PC-9 (cell line): Measurements from ENCODE around the gene CCDC124. TPM values are rescaled to one million over a fixed set of nuclear protein-coding genes. Genes with fewer than 3 reads are reported as not detected.

Source experiments
- BruUV-seq: library from RNA; stranded (reverse); fragments of 400-500 nt; replicated peaks from 2 replicates; lab custom pipeline; 2021; lab: Mats Ljungman, UMichigan
- CTCF ChIA-PET: fragments of 300-600 bp; sonication (Branson Sonifier 250); formaldehyde crosslinking; loops from one replicate; lab custom pipeline; 2022; ENCODE audit warnings: antibody characterized with exemption; lab: Charles Lee
- POLR2A ChIA-PET: fragments of 300-600 bp; sonication (Branson Sonifier 250); formaldehyde crosslinking; loops from one replicate; lab custom pipeline; 2022; ENCODE audit warnings: antibody characterized with exemption; ENCODE audit not compliant: unreplicated experiment; lab: Charles Lee
- DNase-seq, 2 experiments: peaks; one replicate each; pipeline versions ENCODE4 v3.0.0 to v3.0.0-alpha.2; 2015 to 2022; ENCODE audit warnings: mixed read lengths in 1 of 2
- H2AFZ ChIP-seq: fragments of 200-600 bp; sonication (generic); 2 replicates; pipeline ENCODE4 v1.8.1; 2017; ENCODE audit warnings: antibody characterized with exemption
- H3F3A ChIP-seq: fragments of 200-600 bp; sonication (generic); 2 replicates; pipeline ENCODE4 v1.8.1; 2017; ENCODE audit warnings: antibody characterized with exemption, mild to moderate bottlenecking, low read depth; ENCODE audit not compliant: insufficient read depth
- H3K27ac ChIP-seq: fragments of 200-600 bp; sonication (generic); 2 replicates; pipeline ENCODE4 v1.6.1; 2016; ENCODE audit warnings: mixed run types
- H3K27me3 ChIP-seq: fragments of 200-600 bp; sonication (generic); 2 replicates; pipeline ENCODE4 v1.6.1; 2016; ENCODE audit warnings: low read depth, mixed run types; ENCODE audit not compliant: insufficient read depth
- H3K36me3 ChIP-seq: fragments of 200-600 bp; sonication (generic); 2 replicates; pipeline ENCODE4 v1.6.1; 2016; ENCODE audit warnings: low read depth, mixed run types
- H3K4me1 ChIP-seq: fragments of 200-600 bp; sonication (generic); replicated peaks from 2 replicates; pipeline ENCODE4 v1.6.1; 2016; ENCODE audit warnings: mixed run types; ENCODE audit not compliant: insufficient read depth
- H3K4me2 ChIP-seq: fragments of 200-600 bp; sonication (generic); 2 replicates; pipeline ENCODE4 v1.6.1; 2017; ENCODE audit warnings: mixed run types
- H3K4me3 ChIP-seq: fragments of 200-600 bp; sonication (generic); 2 replicates; pipeline ENCODE4 v1.6.1; 2016; ENCODE audit warnings: mixed run types
- H3K79me2 ChIP-seq: fragments of 200-600 bp; sonication (generic); 2 replicates; pipeline ENCODE4 v1.6.1; 2017; ENCODE audit warnings: low read depth, mixed run types
- H3K9me2 ChIP-seq: fragments of 200-600 bp; sonication (generic); 2 replicates; pipeline ENCODE4 v1.8.1; 2017; ENCODE audit warnings: mild to moderate bottlenecking; ENCODE audit not compliant: insufficient read depth
- H3K9me3 ChIP-seq: fragments of 200-600 bp; sonication (generic); 2 replicates; pipeline ENCODE4 v1.8.1; 2016; ENCODE audit warnings: low read depth; ENCODE audit not compliant: insufficient read depth
- H4K20me1 ChIP-seq: fragments of 200-600 bp; sonication (generic); 2 replicates; pipeline ENCODE4 v1.8.1; 2017; ENCODE audit not compliant: insufficient read depth
- EZH2 ChIP-seq: fragments of 200-600 bp; sonication (generic); IDR thresholded peaks from 2 replicates; pipeline ENCODE4 v1.8.0; 2017; ENCODE audit warnings: antibody characterized with exemption, low read depth
- intact Hi-C: fragments of 100-400 bp; cut with micrococcal nuclease; formaldehyde crosslinking; loops from one replicate; pipeline ENCODE4 v1.10.0; 2022; ENCODE audit not compliant: unreplicated experiment
- total RNA-seq: library from RNA; stranded (reverse); gene quantifications from 2 replicates; pipeline ENCODE4 v1.2.3, GENCODE V29; 2021
- TF ChIP-seq, protein P1 (sequence below): fragments of 200-600 bp; sonication (generic); conservative IDR thresholded peaks from 2 replicates; pipeline ENCODE4 v1.6.1; 2017; ENCODE audit warnings: mixed run types, antibody characterized with exemption, mild to moderate bottlenecking, moderate library complexity

CCDC124 gene
- total RNA-seq, 1 experiment from 2014 or later: 118 TPM

DNA sequence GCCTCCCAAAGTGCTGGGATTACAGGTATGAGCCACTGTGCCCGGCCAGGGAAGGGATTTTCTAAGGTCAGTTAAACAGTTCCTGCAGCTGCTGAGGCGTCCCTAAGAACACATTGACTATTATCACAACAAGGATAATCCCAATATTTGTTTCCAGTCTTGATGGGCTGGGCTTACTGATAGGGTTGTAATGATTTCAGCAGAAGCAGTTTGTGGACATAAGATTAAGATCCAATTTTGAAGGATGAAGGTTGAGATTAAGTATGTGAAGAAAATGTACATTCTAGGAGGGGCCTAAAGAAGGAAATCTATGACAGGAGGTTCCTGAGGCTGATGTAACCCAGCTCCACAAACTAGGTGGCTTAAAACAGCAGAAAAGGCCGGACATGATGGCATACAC, 10.7 kb upstream of the CCDC124 start:
- no peaks in the 10 kb centered on the region for H3K36me3 ChIP-seq
- H3K79me2 ChIP-seq: no peaks in the 10 kb centered on the region
- H3K27ac ChIP-seq: no peak overlapping the region
- CTCF ChIA-PET: no interaction called here
- no peaks in the 10 kb centered on the region for H3K27me3 ChIP-seq
- peaks cover 27% of the 10 kb centered on the region for H3F3A ChIP-seq
- H3K9me2 ChIP-seq: no peaks in the 10 kb centered on the region
- no peak overlapping the region for H2AFZ ChIP-seq
- no peaks in the 10 kb centered on the region for H4K20me1 ChIP-seq
- H3K4me3 ChIP-seq: no peak overlapping the region
- no peaks in the 10 kb centered on the region; the same call in 1 of the 2 replicates for H3K9me3 ChIP-seq
- TF ChIP-seq EZH2: no peak
- TF ChIP-seq, protein P1, sequence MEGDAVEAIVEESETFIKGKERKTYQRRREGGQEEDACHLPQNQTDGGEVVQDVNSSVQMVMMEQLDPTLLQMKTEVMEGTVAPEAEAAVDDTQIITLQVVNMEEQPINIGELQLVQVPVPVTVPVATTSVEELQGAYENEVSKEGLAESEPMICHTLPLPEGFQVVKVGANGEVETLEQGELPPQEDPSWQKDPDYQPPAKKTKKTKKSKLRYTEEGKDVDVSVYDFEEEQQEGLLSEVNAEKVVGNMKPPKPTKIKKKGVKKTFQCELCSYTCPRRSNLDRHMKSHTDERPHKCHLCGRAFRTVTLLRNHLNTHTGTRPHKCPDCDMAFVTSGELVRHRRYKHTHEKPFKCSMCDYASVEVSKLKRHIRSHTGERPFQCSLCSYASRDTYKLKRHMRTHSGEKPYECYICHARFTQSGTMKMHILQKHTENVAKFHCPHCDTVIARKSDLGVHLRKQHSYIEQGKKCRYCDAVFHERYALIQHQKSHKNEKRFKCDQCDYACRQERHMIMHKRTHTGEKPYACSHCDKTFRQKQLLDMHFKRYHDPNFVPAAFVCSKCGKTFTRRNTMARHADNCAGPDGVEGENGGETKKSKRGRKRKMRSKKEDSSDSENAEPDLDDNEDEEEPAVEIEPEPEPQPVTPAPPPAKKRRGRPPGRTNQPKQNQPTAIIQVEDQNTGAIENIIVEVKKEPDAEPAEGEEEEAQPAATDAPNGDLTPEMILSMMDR: no peak
- H3K4me2 ChIP-seq: no peak overlapping the region
- intact Hi-C loops: no loop called here
- DNase-seq: no peak
- no TSS peak for BruUV-seq
- no peaks in the 10 kb centered on the region for H3K4me1 ChIP-seq
- POLR2A ChIA-PET: no interaction called here

DNA sequence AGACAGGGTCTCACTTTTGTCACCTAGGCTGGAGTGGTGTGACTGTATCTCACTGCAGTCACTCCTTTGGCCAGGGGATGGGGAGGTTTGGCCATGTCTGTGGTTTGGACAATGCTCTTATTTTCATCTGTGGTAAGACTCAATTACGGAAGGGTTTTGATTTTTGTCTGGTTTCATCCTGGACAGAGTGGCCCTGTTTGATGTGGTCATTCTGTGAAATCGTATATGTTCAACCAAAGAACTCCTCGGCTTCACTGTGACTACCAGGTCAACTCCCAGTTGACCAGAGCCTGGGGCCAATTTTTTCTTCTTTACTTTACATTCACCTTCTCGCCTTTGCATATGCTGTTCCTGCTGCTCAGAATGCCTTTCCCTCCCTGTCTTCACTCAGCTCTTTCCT, 6.8 kb upstream of the CCDC124 start:
- Histone ChIP-seq H3K27me3 (no peaks in the 10 kb centered on the region), H3K4me1 (no peaks in the 10 kb centered on the region), H3K79me2 (no peaks in the 10 kb centered on the region), H3K4me3 (no peak overlapping the region), H3F3A (peaks cover 24% of the 10 kb centered on the region), H4K20me1 (no peaks in the 10 kb centered on the region), H3K9me2 (no peaks in the 10 kb centered on the region), H3K9me3 (no peaks in the 10 kb centered on the region), H3K36me3 (no peaks in the 10 kb centered on the region), H3K27ac (no peak overlapping the region), H3K4me2 (no peak overlapping the region), H2AFZ (no peak overlapping the region)
- BruUV-seq: no TSS peak
- no peak for DNase-seq
- intact Hi-C loops: no loop called here
- POLR2A ChIA-PET: no interaction called here
- CTCF ChIA-PET: no interaction called here
- TF ChIP-seq EZH2: no peak
- TF ChIP-seq, protein P1: no peak

DNA sequence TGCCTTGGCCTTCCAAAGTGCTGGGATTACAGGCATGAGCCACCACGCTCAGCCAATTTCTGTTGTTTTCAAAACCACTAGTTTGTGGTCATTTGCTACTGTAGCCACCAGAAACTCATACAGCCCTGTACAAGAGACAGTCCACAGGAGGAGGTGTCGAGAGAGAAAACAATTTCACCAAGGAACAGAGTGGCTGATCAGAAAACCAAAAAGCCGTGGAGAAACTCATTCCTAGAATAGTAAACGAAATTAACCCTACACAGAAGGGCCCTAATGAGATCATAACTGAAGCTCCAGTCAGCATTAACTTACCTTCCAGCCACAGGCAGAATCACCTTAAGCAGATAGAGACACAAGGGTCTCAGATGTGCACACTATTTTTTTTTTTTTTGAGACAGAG, 3.8 kb upstream of the CCDC124 start:
- Histone ChIP-seq H3K4me1 (peaks cover 3% of the 10 kb centered on the region), H2AFZ (no peak overlapping the region), H3F3A (peaks cover 21% of the 10 kb centered on the region), H4K20me1 (no peaks in the 10 kb centered on the region), H3K36me3 (no peaks in the 10 kb centered on the region), H3K4me3 (no peak overlapping the region), H3K27ac (no peak overlapping the region), H3K79me2 (peaks cover 9% of the 10 kb centered on the region), H3K9me2 (no peaks in the 10 kb centered on the region), H3K27me3 (no peaks in the 10 kb centered on the region), H3K4me2 (no peak overlapping the region), H3K9me3 (no peaks in the 10 kb centered on the region)
- intact Hi-C loops: no loop called here
- no peak for DNase-seq
- ChIA-PET POLR2A (no interaction called here), CTCF (no interaction called here)
- TF ChIP-seq, protein P1: no peak
- no peak for TF ChIP-seq EZH2
- BruUV-seq: no TSS peak
